ENCODE measurements around the gene ITGB1. TPM values are rescaled to one million over a fixed set of nuclear protein-coding genes. Genes with fewer than 3 reads are reported as not detected.

Gene ITGB1
- total RNA-seq, 1 experiment from 2014 or later: 421 TPM

DNA sequence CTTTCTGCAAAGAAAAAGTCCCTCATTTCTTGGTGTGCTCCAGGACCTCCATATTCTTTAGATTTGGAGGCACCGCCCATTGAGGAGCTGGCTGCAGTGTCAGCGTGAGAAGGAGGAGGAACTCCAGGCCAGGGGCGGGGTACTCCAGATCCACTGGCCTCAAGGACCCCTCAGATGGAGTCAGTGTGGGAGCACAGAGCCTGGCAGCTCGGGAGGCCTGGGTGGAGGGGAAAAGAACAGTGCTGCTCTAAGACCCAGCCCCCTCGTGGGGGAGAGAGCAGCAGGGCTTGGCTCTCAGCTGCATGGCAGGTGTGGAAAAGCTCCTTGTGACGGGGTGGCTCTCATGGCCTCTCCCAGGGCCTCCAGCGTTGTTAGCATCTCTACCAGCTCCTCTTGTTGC is 70.5 kb downstream of the ITGB1 start:
- no TSS peak for BruUV-seq (replicated peaks)
- Histone ChIP-seq H2AFZ (no peak overlapping the region), H3K4me2 (no peak overlapping the region), H3K79me2 (ENCODE audit: low read depth) (no peaks in the 10 kb centered on the region), H4K20me1 (ENCODE audit: insufficient read depth) (no peaks in the 10 kb centered on the region), H3K27me3 (ENCODE audit: insufficient read depth, low read depth) (no peaks in the 10 kb centered on the region), H3K4me1 (replicated peaks; ENCODE audit: insufficient read depth) (no peaks in the 10 kb centered on the region), H3K9me3 (ENCODE audit: insufficient read depth, low read depth) (no peaks in the 10 kb centered on the region), H3K36me3 (ENCODE audit: low read depth) (no peaks in the 10 kb centered on the region), H3K9me2 (ENCODE audit: insufficient read depth) (no peaks in the 10 kb centered on the region), H3F3A (ENCODE audit: insufficient read depth, low read depth) (no peaks in the 10 kb centered on the region; the same call in 1 of the 2 replicates), H3K4me3 (no peak overlapping the region), H3K27ac (no peak overlapping the region)
- no peak for TF ChIP-seq CTCF (conservative IDR thresholded peaks at IDR 0.05)
- no peak for TF ChIP-seq EZH2 (IDR thresholded peaks at IDR 0.05; ENCODE audit: low read depth)
- no peak for DNase-seq
- POLR2A ChIA-PET (ENCODE audit: unreplicated experiment): no interaction called here
- intact Hi-C loops (cut with micrococcal nuclease; ENCODE audit: unreplicated experiment): no loop called here
- CTCF ChIA-PET: no interaction called here

DNA sequence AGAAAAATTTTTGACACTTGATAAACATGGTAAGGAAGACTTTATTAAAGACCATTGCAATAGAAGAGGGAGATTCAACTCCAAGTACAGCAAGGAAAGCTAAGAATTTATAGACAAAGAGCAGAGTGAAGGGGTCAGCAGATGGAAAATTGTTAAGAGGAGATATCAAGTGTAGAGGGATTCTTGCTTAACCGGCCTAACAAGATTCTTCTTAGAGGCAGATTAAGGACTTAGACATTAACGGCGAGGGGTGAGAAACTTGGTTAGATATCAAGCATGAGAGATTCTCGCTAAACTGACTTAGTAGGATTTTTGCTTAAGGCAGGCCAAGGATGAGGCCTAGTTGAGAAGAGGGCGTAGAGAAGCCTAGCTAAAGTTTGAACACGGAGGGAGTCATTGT is 76.0 kb downstream of the ITGB1 start:
- no peak overlapping the region for H3K27ac ChIP-seq
- no peaks in the 10 kb centered on the region for H3K4me1 ChIP-seq (replicated peaks; ENCODE audit: insufficient read depth)
- H3F3A ChIP-seq (ENCODE audit: insufficient read depth, low read depth): no peaks in the 10 kb centered on the region
- no peaks in the 10 kb centered on the region for H3K36me3 ChIP-seq (ENCODE audit: low read depth)
- no peak for DNase-seq
- CTCF ChIA-PET: no interaction called here
- BruUV-seq (replicated peaks): no TSS peak
- H3K9me3 ChIP-seq (ENCODE audit: insufficient read depth, low read depth): no peaks in the 10 kb centered on the region
- H3K9me2 ChIP-seq (ENCODE audit: insufficient read depth): no peaks in the 10 kb centered on the region
- intact Hi-C loops (cut with micrococcal nuclease; ENCODE audit: unreplicated experiment): no loop called here
- no peak overlapping the region for H2AFZ ChIP-seq
- H3K27me3 ChIP-seq (ENCODE audit: insufficient read depth, low read depth): no peaks in the 10 kb centered on the region
- no peak for TF ChIP-seq CTCF (conservative IDR thresholded peaks at IDR 0.05)
- TF ChIP-seq EZH2 (IDR thresholded peaks at IDR 0.05; ENCODE audit: low read depth): no peak
- H3K4me2 ChIP-seq: no peak overlapping the region
- POLR2A ChIA-PET (ENCODE audit: unreplicated experiment): no interaction called here
- no peaks in the 10 kb centered on the region for H4K20me1 ChIP-seq (ENCODE audit: insufficient read depth)
- H3K4me3 ChIP-seq: no peak overlapping the region
- H3K79me2 ChIP-seq (ENCODE audit: low read depth): no peaks in the 10 kb centered on the region

- CTCF ChIA-PET: no interaction called here
- Histone ChIP-seq H3K27ac (no peak overlapping the region), H3K4me3 (no peak overlapping the region), H3K4me1 (replicated peaks; ENCODE audit: insufficient read depth) (no peaks in the 10 kb centered on the region), H3K27me3 (ENCODE audit: insufficient read depth, low read depth) (no peaks in the 10 kb centered on the region), H3K4me2 (no peak overlapping the region), H3K9me2 (ENCODE audit: insufficient read depth) (no peaks in the 10 kb centered on the region), H2AFZ (no peak overlapping the region), H3K36me3 (ENCODE audit: low read depth) (no peaks in the 10 kb centered on the region), H3K9me3 (ENCODE audit: insufficient read depth, low read depth) (no peaks in the 10 kb centered on the region), H4K20me1 (ENCODE audit: insufficient read depth) (no peaks in the 10 kb centered on the region), H3K79me2 (ENCODE audit: low read depth) (no peaks in the 10 kb centered on the region), H3F3A (ENCODE audit: insufficient read depth, low read depth) (no peaks in the 10 kb centered on the region)
- intact Hi-C loops (cut with micrococcal nuclease; ENCODE audit: unreplicated experiment): no loop called here
- POLR2A ChIA-PET (ENCODE audit: unreplicated experiment): interaction anchor here (0.7 kb wide), 1 partner anchor 420 kb away, joined by 3 read pairs; no protein-coding TSS in a partner anchor
- TF ChIP-seq CTCF (conservative IDR thresholded peaks at IDR 0.05) (no peak), EZH2 (IDR thresholded peaks at IDR 0.05; ENCODE audit: low read depth) (no peak)
- DNase-seq: no peak
- no TSS peak for BruUV-seq (replicated peaks)
Observed at GRCh38 chr10:32878646-32879045, 79.4 kb downstream of the ITGB1 start.
